BLaER1 treated with 17β-estradiol and CSF1 and Interleukin-3, amounts not matched to agents 10 nM and 100 nM (cell line): Measurements from ENCODE around the gene STX18.
"Not testable (repeated sequence)": the region's sequence is repeated elsewhere in the genome, so short reads cannot be mapped to it uniquely, and the experiment has no call there.

Experiments
- H3K27ac ChIP-seq, 11 experiments: shearing (Covaris generic); formaldehyde crosslinking; 2 replicates each; pipeline ENCODE4 v1.8.1; 2022
- H3K27me3 ChIP-seq, 11 experiments: shearing (Covaris generic); formaldehyde crosslinking; 2 replicates each; pipeline ENCODE4 v1.8.1; 2022
- H3K36me3 ChIP-seq, 11 experiments: shearing (Covaris generic); formaldehyde crosslinking; 2 replicates each; pipeline ENCODE4 v1.8.1; 2022
- H3K4me1 ChIP-seq, 10 experiments: shearing (Covaris generic); formaldehyde crosslinking; 2 replicates each; pipeline ENCODE4 v1.8.1; 2022
- H3K4me2 ChIP-seq, 11 experiments: shearing (Covaris generic); formaldehyde crosslinking; 2 replicates each; pipeline ENCODE4 v1.8.1; 2022
- H3K4me3 ChIP-seq, 10 experiments: shearing (Covaris generic); formaldehyde crosslinking; 2 replicates each; pipeline ENCODE4 v1.8.1; 2022
- H3K9ac ChIP-seq, 11 experiments: shearing (Covaris generic); formaldehyde crosslinking; 2 replicates each; pipeline ENCODE4 v1.8.1; 2022
- H3K9me3 ChIP-seq, 11 experiments: shearing (Covaris generic); formaldehyde crosslinking; replicated peaks in 1 of 11; 2 replicates each; pipeline ENCODE4 v1.8.1; 2022
- H4K20me1 ChIP-seq, 11 experiments: shearing (Covaris generic); formaldehyde crosslinking; 2 replicates each; pipeline ENCODE4 v1.8.1; 2022
- Cebpa-rat ChIP-seq, 11 experiments: shearing (Covaris generic); IDR thresholded peaks; 2 replicates each; pipeline ENCODE4 v1.8.1; 2022

Gene STX18

DNA sequence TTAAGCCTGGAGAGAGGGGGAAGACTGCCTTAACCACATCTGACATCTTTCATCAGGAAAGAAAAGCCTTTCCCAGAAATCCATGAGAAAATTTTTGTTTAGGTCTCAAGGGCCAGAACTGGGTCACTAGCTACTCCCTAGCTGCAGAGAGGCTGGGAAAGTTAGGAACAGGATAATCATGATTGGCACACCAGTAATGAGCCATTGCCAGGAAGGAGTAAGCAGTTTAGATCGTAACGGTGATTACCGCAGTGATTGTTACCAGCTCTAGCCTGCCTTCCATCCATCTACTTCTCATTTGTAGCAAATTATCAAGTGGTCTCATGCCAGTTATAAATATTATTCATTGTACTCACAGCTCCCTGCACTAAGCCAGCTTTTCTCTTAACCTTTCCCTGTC lies 22.7 kb upstream of the STX18 start:
- Histone ChIP-seq H3K4me1 (no peaks in the 10 kb centered on the region), H3K4me3 (no peak overlapping the region), H3K36me3 (peaks cover 0 to 17% (median 8%) of the 10 kb centered on the region in 11 experiments; a peak in 7 of 22 replicates), H3K9ac (no peak overlapping the region), H3K4me2 (no peak overlapping the region), H3K9me3 (peaks cover 0 to 3% (median 1%) of the 10 kb centered on the region in 11 experiments; a peak in 7 of 22 replicates), H3K27ac (no peak overlapping the region), H3K27me3 (no peaks in the 10 kb centered on the region), H4K20me1 (no peaks in the 10 kb centered on the region)
- no peak for TF ChIP-seq Cebpa-rat (IDR thresholded peaks at IDR 0.05)

DNA sequence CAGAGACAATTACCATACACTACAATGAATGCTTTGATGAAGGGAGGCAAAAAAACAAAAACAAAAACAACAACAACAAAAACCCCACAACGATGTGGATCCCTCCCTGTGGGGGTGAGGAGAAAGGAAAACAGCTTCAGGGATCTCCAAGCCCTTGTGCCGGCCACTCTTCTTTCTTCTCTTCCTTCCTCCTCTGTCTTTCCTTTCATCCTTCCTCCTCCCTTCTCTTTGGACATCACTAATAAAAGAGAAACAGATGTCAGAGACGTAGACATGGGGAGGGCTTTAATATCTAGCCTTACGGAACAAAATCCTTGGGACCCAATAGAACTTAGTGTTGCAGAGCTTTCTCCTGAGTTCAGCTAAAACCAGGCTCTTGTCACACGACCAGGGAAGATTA lies 18.8 kb upstream of the STX18 start:
- Histone ChIP-seq H3K36me3 (peaks cover 0 to 14% (median 8%) of the 10 kb centered on the region in 11 experiments; a peak in 7 of 22 replicates), H3K27ac (no peak overlapping the region), H3K4me3 (no peak overlapping the region), H3K4me1 (0 out of 20 replicates have a peak, but pooled peaks cover 0 to 4% (median 0%) of the 10 kb centered on the region in 10 experiments), H4K20me1 (no peaks in the 10 kb centered on the region), H3K9ac (no peak overlapping the region), H3K9me3 (no peaks in the 10 kb centered on the region), H3K27me3 (no peaks in the 10 kb centered on the region), H3K4me2 (no peak overlapping the region)
- no peak for TF ChIP-seq Cebpa-rat (IDR thresholded peaks at IDR 0.05)

DNA sequence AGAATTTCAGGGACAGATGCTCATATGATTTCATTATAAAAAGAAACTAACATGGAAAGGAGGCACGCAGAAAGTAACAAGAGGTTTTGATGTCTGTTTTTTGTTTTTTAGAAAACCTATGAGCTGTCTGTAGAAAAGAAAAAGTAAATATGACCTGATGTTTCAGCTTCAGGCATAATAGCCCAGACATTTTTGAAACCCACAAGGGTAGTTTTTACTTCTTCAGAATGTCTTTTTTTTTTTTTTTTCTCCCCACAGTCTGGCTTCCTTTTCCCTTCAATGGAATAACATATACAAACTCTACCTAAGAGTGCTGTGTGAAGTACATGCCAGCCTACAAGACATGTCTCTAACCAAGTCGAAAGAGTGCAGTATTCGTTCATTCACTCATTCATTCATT lies 18.3 kb upstream of the STX18 start:
- H3K36me3 ChIP-seq, result peaks cover 0 to 12% (median 6%) of the 10 kb centered on the region in 11 experiments; a peak in 7 of 22 replicates
- no peak overlapping the region for H3K4me2 ChIP-seq
- H3K27ac ChIP-seq, result no peak overlapping the region
- no peaks in the 10 kb centered on the region for H3K9me3 ChIP-seq
- H3K4me1 ChIP-seq, result 0 out of 20 replicates have a peak, but pooled peaks cover 0 to 4% (median 0%) of the 10 kb centered on the region in 10 experiments
- no peak for TF ChIP-seq Cebpa-rat (IDR thresholded peaks at IDR 0.05)
- H3K4me3 ChIP-seq, result no peak overlapping the region
- no peak overlapping the region for H3K9ac ChIP-seq
- no peaks in the 10 kb centered on the region for H3K27me3 ChIP-seq
- no peaks in the 10 kb centered on the region for H4K20me1 ChIP-seq

DNA sequence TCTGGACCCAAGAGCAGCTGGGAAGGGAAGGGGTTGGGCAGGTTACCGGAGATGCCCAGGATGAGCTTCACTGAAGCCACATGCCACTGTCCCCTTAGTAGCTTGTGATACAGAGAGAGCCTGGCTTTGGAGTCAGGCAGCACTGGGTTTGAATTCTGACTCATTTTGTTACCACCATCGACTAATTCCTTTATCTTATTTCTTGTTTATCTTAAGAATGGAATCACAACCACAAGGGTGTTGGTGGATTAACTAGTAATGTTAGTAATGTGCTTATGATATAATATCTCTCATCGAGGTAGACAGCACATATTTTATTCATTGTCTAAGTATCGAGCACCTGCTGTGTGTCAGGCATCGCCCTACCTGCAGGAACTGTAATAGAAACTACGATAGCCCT lies 17.7 kb upstream of the STX18 start:
- H3K4me2 ChIP-seq, result no peak overlapping the region
- no peak for TF ChIP-seq Cebpa-rat (IDR thresholded peaks at IDR 0.05)
- peaks cover 0 to 10% (median under 1%) of the 10 kb centered on the region in 11 experiments; a peak in 3 of 22 replicates for H3K36me3 ChIP-seq

DNA sequence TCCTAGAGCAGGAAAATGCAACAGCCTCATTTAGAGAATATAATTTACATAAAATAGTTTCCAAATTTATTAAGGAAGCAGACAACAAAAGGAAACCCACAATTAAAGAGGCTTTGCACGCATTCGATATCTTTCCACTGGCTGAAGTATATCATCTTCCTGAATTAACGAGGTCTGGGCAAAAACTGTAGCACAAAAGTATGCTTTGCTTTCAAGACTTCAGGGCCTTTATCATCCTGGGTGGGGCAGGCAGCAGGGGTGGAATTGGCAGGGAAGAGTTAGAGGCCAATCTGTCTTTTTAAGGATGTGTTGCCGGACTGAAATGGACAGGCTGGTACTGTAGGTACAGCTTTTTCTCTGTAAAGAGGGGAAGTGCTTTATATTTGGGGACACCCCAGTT lies 17.0 kb upstream of the STX18 start:
- Histone ChIP-seq H3K4me3 (no peak overlapping the region), H4K20me1 (no peaks in the 10 kb centered on the region), H3K9me3 (no peaks in the 10 kb centered on the region), H3K27ac (no peak overlapping the region), H3K9ac (no peak overlapping the region), H3K4me2 (no peak overlapping the region), H3K4me1 (0 out of 20 replicates have a peak, but pooled peaks cover 0 to 4% (median 0%) of the 10 kb centered on the region in 10 experiments), H3K36me3 (peaks cover 0 to 14% (median 0%) of the 10 kb centered on the region in 11 experiments; a peak in 2 of 22 replicates), H3K27me3 (no peaks in the 10 kb centered on the region)
- TF ChIP-seq Cebpa-rat (IDR thresholded peaks at IDR 0.05), result no peak

More for the DNA sequence above, 17.7 kb upstream of the STX18 start:
- no peaks in the 10 kb centered on the region for H3K27me3 ChIP-seq
- 0 out of 20 replicates have a peak, but pooled peaks cover 0 to 4% (median 0%) of the 10 kb centered on the region in 10 experiments for H3K4me1 ChIP-seq
- no peaks in the 10 kb centered on the region for H4K20me1 ChIP-seq
- H3K9ac ChIP-seq, result 0 out of 22 replicates have a peak overlapping the region, but pooled peaks of 1 of the 11 experiments have one; percentile 12
- no peaks in the 10 kb centered on the region for H3K9me3 ChIP-seq
- no peak overlapping the region for H3K27ac ChIP-seq
- H3K4me3 ChIP-seq, result no peak overlapping the region

DNA sequence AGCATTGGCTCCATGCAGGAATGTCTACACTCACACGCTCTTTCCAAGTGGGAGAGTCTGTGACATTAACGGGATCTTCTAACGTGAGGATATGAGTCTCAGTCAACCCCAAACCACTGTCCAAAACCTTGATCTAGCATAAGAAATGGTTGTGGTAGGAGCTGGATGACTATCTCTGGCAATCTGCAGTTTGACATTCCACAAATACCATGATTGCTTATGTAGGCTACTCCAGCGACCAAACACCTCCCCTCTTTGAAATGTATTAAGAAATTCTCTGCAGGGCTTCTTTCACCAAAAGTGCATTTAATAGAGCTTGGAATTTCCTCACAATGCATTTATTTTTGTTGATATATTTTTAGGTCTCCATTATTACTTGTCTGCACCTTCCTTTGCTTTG lies 14.1 kb upstream of the STX18 start:
- no peak for TF ChIP-seq Cebpa-rat (IDR thresholded peaks at IDR 0.05)
- H3K9me3 ChIP-seq, result 0 out of 22 replicates have a peak, but pooled peaks cover 0 to 5% (median 0%) of the 10 kb centered on the region in 11 experiments
- no peak overlapping the region for H3K4me2 ChIP-seq
- H4K20me1 ChIP-seq, result no peaks in the 10 kb centered on the region
- no peak overlapping the region for H3K9ac ChIP-seq
- H3K4me1 ChIP-seq, result 0 out of 20 replicates have a peak, but pooled peaks cover 0 to 4% (median 0%) of the 10 kb centered on the region in 10 experiments
- peaks cover 0 to 42% (median 13%) of the 10 kb centered on the region in 11 experiments; a peak in 13 of 22 replicates for H3K36me3 ChIP-seq
- H3K27ac ChIP-seq, result no peak overlapping the region
- H3K4me3 ChIP-seq, result no peak overlapping the region
- H3K27me3 ChIP-seq, result no peaks in the 10 kb centered on the region

DNA sequence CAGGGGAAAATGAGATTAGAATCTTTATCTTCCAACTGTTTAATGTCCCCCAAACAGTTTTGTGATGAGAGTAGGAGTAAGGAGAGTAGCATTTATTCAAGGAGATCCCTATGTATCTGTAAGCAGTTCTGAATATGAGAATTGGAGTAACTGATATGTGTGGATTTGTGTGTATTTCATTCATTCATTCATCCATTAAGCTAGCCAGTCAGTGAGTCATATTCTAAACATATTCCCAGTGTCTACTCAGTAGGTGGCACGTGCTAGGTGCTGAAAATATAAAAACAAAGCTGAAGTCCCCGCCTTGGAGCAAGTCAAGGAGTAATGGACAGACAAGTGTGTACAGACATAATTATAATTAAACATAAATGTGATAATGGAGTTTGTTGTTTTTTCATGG lies 12.4 kb upstream of the STX18 start:
- Histone ChIP-seq H3K27ac (no peak overlapping the region), H3K27me3 (no peaks in the 10 kb centered on the region), H3K36me3 (peaks cover 0 to 48% (median 22%) of the 10 kb centered on the region in 11 experiments; a peak in 15 of 22 replicates), H3K4me3 (no peak overlapping the region), H3K4me1 (0 out of 20 replicates have a peak, but pooled peaks cover 0 to 4% (median 0%) of the 10 kb centered on the region in 10 experiments), H4K20me1 (no peaks in the 10 kb centered on the region), H3K9me3 (0 out of 22 replicates have a peak, but pooled peaks cover 0 to 6% (median 0%) of the 10 kb centered on the region in 11 experiments), H3K4me2 (no peak overlapping the region), H3K9ac (no peak overlapping the region)
- no peak for TF ChIP-seq Cebpa-rat (IDR thresholded peaks at IDR 0.05)

DNA sequence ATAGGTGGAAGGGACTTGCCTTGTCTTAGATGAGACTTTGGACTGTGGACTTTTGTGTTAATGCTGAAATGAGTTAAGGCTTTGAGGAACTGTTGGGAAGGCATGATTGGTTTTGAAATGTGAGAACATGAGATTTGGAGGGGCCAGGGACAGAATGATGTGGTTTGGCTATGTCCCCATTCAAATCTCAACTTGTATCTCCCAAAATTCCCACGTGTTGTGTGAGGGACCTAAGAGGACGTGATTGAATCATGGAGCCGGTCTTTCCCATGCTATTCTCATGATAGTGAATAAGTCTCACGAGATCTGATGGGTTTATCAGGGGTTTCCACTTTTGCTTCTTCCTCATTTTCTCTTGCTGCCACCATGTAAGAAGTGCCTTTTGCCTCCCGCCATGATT lies 10.2 kb upstream of the STX18 start:
- not testable (repeated sequence) for H3K4me1 ChIP-seq, H3K4me3 ChIP-seq
- peaks cover 0 to 67% (median 43%) of the 10 kb centered on the region in 11 experiments; a peak in 19 of 22 replicates for H3K36me3 ChIP-seq

DNA sequence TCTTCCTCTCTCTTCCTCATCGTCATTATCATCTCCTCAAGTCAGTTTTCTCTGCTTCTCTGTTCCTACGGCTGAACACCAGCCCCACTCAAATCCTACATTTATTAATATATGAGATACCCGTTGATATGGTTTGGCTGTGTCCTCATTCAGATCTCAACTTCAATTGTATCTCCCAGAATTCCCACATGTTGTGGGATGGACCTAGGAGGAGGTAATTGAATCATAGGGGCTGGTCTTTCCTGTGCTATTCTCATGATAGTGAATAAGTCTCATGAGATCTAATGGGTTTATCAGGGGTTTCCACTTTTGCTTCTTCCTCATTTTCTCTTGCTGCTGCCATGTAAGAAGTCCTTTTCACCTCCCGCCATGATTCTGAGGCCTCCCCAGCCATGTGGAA lies 8.3 kb upstream of the STX18 start:
- not testable (repeated sequence) for H3K4me1 ChIP-seq, H3K4me3 ChIP-seq, H3K9ac ChIP-seq, H4K20me1 ChIP-seq, H3K4me2 ChIP-seq, H3K27ac ChIP-seq, H3K27me3 ChIP-seq, H3K9me3 ChIP-seq
- H3K36me3 ChIP-seq, result peaks cover 0 to 86% (median 56%) of the 10 kb centered on the region in 11 experiments; a peak in 19 of 22 replicates

More for the DNA sequence above, 10.2 kb upstream of the STX18 start:
- not testable (repeated sequence) for H3K4me2 ChIP-seq, H3K27ac ChIP-seq, H4K20me1 ChIP-seq, H3K9ac ChIP-seq, H3K9me3 ChIP-seq, H3K27me3 ChIP-seq

DNA sequence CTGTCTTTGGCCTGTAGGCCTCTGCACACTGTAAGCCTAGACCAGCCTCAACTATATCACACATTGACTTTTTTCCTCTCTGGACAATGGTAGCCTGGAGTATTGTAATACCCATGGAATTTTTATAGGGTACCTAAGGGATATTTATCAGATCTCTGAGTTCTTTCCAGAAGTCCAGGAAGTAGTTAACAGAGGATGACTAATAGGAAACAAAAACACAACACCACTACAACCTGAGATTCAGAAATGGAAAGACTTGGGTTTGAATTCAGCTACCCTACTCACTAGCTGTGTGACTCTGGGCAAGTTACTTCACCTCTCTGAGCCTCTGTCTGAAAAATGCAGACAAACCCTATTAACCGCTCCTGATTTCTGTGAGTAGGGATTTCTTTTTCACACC lies 7.7 kb upstream of the STX18 start:
- Histone ChIP-seq H3K4me3 (no peak overlapping the region), H3K27me3 (no peaks in the 10 kb centered on the region), H3K27ac (no peak overlapping the region), H3K9me3 (0 out of 22 replicates have a peak, but pooled peaks cover 0 to 6% (median 0%) of the 10 kb centered on the region in 11 experiments), H3K9ac (no peak overlapping the region), H3K36me3 (peaks cover 0 to 86% (median 56%) of the 10 kb centered on the region in 11 experiments; a peak in 19 of 22 replicates), H4K20me1 (no peaks in the 10 kb centered on the region), H3K4me2 (no peak overlapping the region), H3K4me1 (peaks cover 0 to 3% (median 0%) of the 10 kb centered on the region in 10 experiments; a peak in 1 of 20 replicates)
- no peak for TF ChIP-seq Cebpa-rat (IDR thresholded peaks at IDR 0.05)
